Mesenchymal stem cell (in vitro differentiated cells and primary cell): ENCODE measurements around the gene HNRNPM.

ENCODE experiments used
- DNase-seq: peaks from one replicate; pipeline ENCODE4 v3.0.0-alpha.2; 2013
- H2AFZ ChIP-seq: one replicate; pipeline ENCODE4 v1.6.1; 2013; ENCODE audit warnings: low read depth, mild to moderate bottlenecking, control low read depth, inconsistent platforms, low read length, moderate library complexity
- H2AK5ac ChIP-seq: 2 replicates; pipeline ENCODE4 v1.6.1; 2013; ENCODE audit warnings: low read length, moderate library complexity, mild to moderate bottlenecking, inconsistent platforms; ENCODE audit not compliant: severe bottlenecking
- H2BK120ac ChIP-seq: one replicate; pipeline ENCODE4 v1.6.1; 2013; ENCODE audit warnings: low read depth, mild to moderate bottlenecking, inconsistent platforms, low read length, moderate library complexity
- H2BK12ac ChIP-seq, 2 experiments: one replicate each; pipeline ENCODE4 v1.6.1; 2013; ENCODE audit warnings: inconsistent platforms in 2 of 2, low read length in 2 of 2, mild to moderate bottlenecking in 2 of 2, moderate library complexity in 2 of 2, control low read depth in 1 of 2
- H2BK15ac ChIP-seq: one replicate; pipeline ENCODE4 v1.6.1; 2013; ENCODE audit warnings: mild to moderate bottlenecking, low read depth, inconsistent platforms; ENCODE audit not compliant: poor library complexity, severe bottlenecking
- H2BK5ac ChIP-seq: 2 replicates; pipeline ENCODE4 v1.6.1; 2013; ENCODE audit warnings: low read depth, mild to moderate bottlenecking, low read length, control low read depth, inconsistent platforms; ENCODE audit not compliant: poor library complexity, severe bottlenecking
- H3K14ac ChIP-seq, 2 experiments: one replicate each; pipeline ENCODE4 v1.6.1; 2013; ENCODE audit warnings: inconsistent platforms in 2 of 2, low read length in 2 of 2, control low read depth in 1 of 2, mild to moderate bottlenecking in 1 of 2, moderate library complexity in 1 of 2
- H3K18ac ChIP-seq, 2 experiments: one replicate each; pipeline ENCODE4 v1.6.1; 2013; ENCODE audit warnings: inconsistent platforms in 2 of 2, low read length in 2 of 2, control low read depth in 1 of 2, low read depth in 1 of 2, mild to moderate bottlenecking in 1 of 2
- H3K23ac ChIP-seq, 2 experiments: one replicate each; pipeline ENCODE4 v1.6.1; 2013; ENCODE audit warnings: inconsistent platforms in 2 of 2, low read length in 2 of 2, mild to moderate bottlenecking in 2 of 2, moderate library complexity in 2 of 2, control low read depth in 1 of 2
- H3K27ac ChIP-seq: 2 replicates; pipeline ENCODE4 v1.5.1; 2013; ENCODE audit warnings: mild to moderate bottlenecking, moderate library complexity, low read length, control low read depth, inconsistent platforms; ENCODE audit not compliant: poor library complexity, severe bottlenecking
- H3K27me3 ChIP-seq, 2 experiments: 2 replicates each; pipeline versions ENCODE4 v1.6.1 to v1.7.0; 2013; ENCODE audit warnings: low read length in 2 of 2, mild to moderate bottlenecking in 2 of 2, moderate library complexity in 2 of 2, control low read depth in 1 of 2, inconsistent platforms in 1 of 2; ENCODE audit not compliant: control insufficient read depth in 1 of 2, insufficient read depth in 1 of 2
- H3K36me3 ChIP-seq, 2 experiments: 2 replicates each; pipeline versions ENCODE4 v1.6.1 to v1.7.0; 2013; ENCODE audit warnings: low read length in 2 of 2, control low read depth in 1 of 2, inconsistent platforms in 1 of 2, low read depth in 1 of 2, mild to moderate bottlenecking in 1 of 2; ENCODE audit not compliant: insufficient read depth in 2 of 2, control insufficient read depth in 1 of 2
- H3K4ac ChIP-seq, 2 experiments: one replicate each; pipeline ENCODE4 v1.6.1; 2013; ENCODE audit warnings: inconsistent platforms in 2 of 2, low read length in 2 of 2, mild to moderate bottlenecking in 2 of 2, moderate library complexity in 2 of 2, control low read depth in 1 of 2, low read depth in 1 of 2
- H3K4me1 ChIP-seq: 2 replicates; pipeline ENCODE4 v1.6.1; 2013; ENCODE audit warnings: low read depth, low read length, control low read depth; ENCODE audit not compliant: control insufficient read depth, insufficient read depth
- H3K4me2 ChIP-seq: 2 replicates; pipeline ENCODE4 v1.6.1; 2013; ENCODE audit warnings: low read length, mild to moderate bottlenecking, inconsistent platforms; ENCODE audit not compliant: poor library complexity, severe bottlenecking
- H3K4me3 ChIP-seq, 2 experiments: 2 replicates each; pipeline versions ENCODE4 v1.5.1 to v1.7.0; 2013; ENCODE audit warnings: low read length in 2 of 2, mild to moderate bottlenecking in 2 of 2, control low read depth in 1 of 2, low read depth in 1 of 2; ENCODE audit not compliant: insufficient read depth in 1 of 2
- H3K79me1 ChIP-seq: replicated peaks from 2 replicates; pipeline ENCODE4 v1.6.1; 2013; ENCODE audit warnings: mild to moderate bottlenecking, control low read depth, low read length, inconsistent platforms; ENCODE audit not compliant: poor library complexity, severe bottlenecking
- H3K9ac ChIP-seq: 2 replicates; pipeline ENCODE4 v1.7.0; 2013; ENCODE audit warnings: mild to moderate bottlenecking, low read length, moderate library complexity
- H3K9me3 ChIP-seq: 2 replicates; pipeline ENCODE4 v1.7.0; 2013; ENCODE audit warnings: mild to moderate bottlenecking, low read length; ENCODE audit not compliant: control insufficient read depth
- H4K8ac ChIP-seq: one replicate; pipeline ENCODE4 v1.6.1; 2013; ENCODE audit warnings: inconsistent platforms, mild to moderate bottlenecking, low read length, moderate library complexity
- H4K91ac ChIP-seq: one replicate; pipeline ENCODE4 v1.6.1; 2013; ENCODE audit warnings: mild to moderate bottlenecking, low read length, inconsistent platforms
- WGBS: methylation state at CpG from one replicate; pipeline ENCODE4 v1.1.7; 2013; ENCODE audit warnings: mixed read lengths; 5-methylcytosine and 5-hydroxymethylcytosine counted together

The HNRNPM gene

DNA sequence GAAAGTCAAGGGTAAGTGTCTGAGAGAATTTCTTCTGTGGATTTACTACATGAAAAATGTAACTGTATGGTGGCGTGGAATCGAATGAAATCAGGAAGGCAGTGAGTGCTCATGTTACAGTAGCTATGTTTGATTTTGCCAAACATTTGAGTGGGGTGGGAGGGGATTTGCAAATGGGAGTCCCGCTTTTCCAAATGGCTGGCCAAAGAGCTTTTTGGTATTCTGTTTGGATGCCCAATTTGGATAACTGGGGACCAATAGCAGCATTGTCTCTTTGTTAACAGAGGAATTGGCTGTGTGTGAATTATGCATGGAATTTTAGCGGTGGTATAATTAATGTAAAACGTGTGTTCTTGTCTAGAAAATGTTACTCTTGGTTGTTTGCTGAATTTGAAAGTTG, 17.8 kb downstream of the HNRNPM start:
- Histone ChIP-seq H3K36me3 (peaks cover 29 to 63% of the 10 kb centered on the region in 2 experiments), H3K9ac (no peak overlapping the region), H3K23ac (no peak overlapping the region), H2BK12ac (no peak overlapping the region), H3K4me1 (peaks cover 9% of the 10 kb centered on the region), H3K4ac (no peak overlapping the region), H3K14ac (no peak overlapping the region), H3K27me3 (no peaks in the 10 kb centered on the region), H2BK120ac (no peak overlapping the region), H3K27ac (no peak overlapping the region), H4K8ac (no peak overlapping the region), H3K4me2 (no peak overlapping the region), H2BK5ac (no peak overlapping the region), H3K9me3 (no peaks in the 10 kb centered on the region), H2AFZ (no peak overlapping the region), H2AK5ac (no peak overlapping the region), H3K4me3 (no peak overlapping the region), H4K91ac (no peak overlapping the region), H3K79me1 (peaks cover 4% of the 10 kb centered on the region), H2BK15ac (no peak overlapping the region), H3K18ac (no peak overlapping the region)
- WGBS, result 92% methylated on average over 5 of the region's 5 CpGs
- DNase-seq, result no peak

DNA sequence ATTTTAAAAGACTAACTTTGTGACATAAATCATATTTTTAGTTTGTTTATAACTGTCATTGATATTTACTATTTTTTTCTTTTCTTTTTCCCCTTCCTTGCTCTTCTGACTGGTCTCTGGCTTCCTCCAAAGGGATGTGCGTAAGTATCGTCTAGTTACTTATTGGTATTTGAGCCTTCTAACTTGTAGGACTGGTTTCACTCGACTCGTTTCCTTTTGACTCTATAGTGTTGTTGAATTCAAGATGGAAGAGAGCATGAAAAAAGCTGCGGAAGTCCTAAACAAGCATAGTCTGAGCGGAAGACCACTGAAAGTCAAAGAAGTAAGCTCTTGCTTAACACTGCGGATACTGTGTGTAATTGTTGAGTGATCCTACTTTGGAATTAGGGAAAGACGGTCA, 18.6 kb downstream of the HNRNPM start:
- WGBS, result 96% methylated on average over 8 of the region's 8 CpGs
- Histone ChIP-seq H3K4me1 (peaks cover 8% of the 10 kb centered on the region), H3K27ac (no peak overlapping the region), H4K8ac (no peak overlapping the region), H3K23ac (no peak overlapping the region), H2BK120ac (no peak overlapping the region), H3K79me1 (peaks cover 4% of the 10 kb centered on the region), H3K9ac (no peak overlapping the region), H3K9me3 (no peaks in the 10 kb centered on the region), H3K18ac (no peak overlapping the region), H2BK15ac (no peak overlapping the region), H3K14ac (no peak overlapping the region), H3K36me3 (peaks cover 30 to 63% of the 10 kb centered on the region in 2 experiments), H2BK5ac (no peak overlapping the region), H3K4ac (no peak overlapping the region), H4K91ac (no peak overlapping the region), H3K4me3 (no peak overlapping the region), H3K4me2 (no peak overlapping the region), H2AFZ (no peak overlapping the region), H3K27me3 (no peaks in the 10 kb centered on the region), H2BK12ac (no peak overlapping the region), H2AK5ac (no peak overlapping the region)
- no peak for DNase-seq

DNA sequence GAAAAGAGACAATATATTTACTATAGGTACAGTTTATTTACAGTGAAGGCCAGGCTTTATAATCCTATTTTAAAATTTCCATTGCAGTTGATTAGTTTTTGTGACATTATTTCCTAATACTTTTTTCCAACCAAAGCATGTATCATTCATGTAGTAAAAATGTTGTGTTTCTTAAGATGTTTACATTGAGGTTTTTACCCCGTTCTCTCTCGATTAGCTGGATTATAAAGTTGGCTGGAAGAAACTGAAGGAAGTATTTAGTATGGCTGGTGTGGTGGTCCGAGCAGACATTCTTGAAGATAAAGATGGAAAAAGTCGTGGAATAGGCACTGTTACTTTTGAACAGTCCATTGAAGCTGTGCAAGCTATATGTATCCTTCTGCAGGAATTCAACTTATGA, 21.2 kb downstream of the HNRNPM start:
- Histone ChIP-seq H2AFZ (no peak overlapping the region), H4K8ac (no peak overlapping the region), H2BK120ac (no peak overlapping the region), H3K27ac (no peak overlapping the region), H4K91ac (no peak overlapping the region), H3K14ac (no peak overlapping the region), H3K79me1 (peaks cover 14% of the 10 kb centered on the region), H2BK5ac (no peak overlapping the region), H3K23ac (no peak overlapping the region), H2BK12ac (no peak overlapping the region), H3K18ac (no peak overlapping the region), H3K4me3 (no peak overlapping the region), H2BK15ac (no peak overlapping the region), H3K9ac (no peak overlapping the region), H2AK5ac (no peak overlapping the region), H3K4me1 (peaks cover 2% of the 10 kb centered on the region), H3K4ac (no peak overlapping the region), H3K4me2 (no peak overlapping the region), H3K27me3 (no peaks in the 10 kb centered on the region), H3K9me3 (no peaks in the 10 kb centered on the region), H3K36me3 (peaks cover 52 to 86% of the 10 kb centered on the region in 2 experiments)
- DNase-seq, result peak; percentile 87
- 66% methylated on average over 4 of the region's 4 CpGs for WGBS

DNA sequence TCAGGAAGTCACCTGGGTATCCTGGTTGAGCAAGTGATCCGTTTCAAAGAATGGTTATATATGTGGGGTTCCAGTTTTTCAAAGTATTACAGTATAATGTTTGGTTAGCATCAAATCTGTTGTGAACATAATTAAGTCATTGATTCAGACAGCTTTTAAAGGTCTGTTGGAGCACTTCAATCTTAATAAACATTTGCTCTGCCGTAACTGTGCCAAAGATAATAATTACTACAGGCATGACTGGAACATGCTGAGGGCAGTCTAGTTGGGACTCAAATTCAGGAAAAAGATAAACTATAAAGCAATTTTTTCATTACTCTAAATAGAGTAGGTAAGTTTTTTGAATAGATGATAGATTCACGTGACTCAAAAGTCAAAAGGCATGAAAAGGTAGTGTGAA, 23.3 kb downstream of the HNRNPM start:
- Histone ChIP-seq H3K79me1 (peaks cover 24% of the 10 kb centered on the region), H2AFZ (no peak overlapping the region), H3K4me1 (no peaks in the 10 kb centered on the region), H3K4ac (no peak overlapping the region), H2BK12ac (no peak overlapping the region), H3K18ac (no peak overlapping the region), H2BK120ac (no peak overlapping the region), H3K9ac (no peak overlapping the region), H4K8ac (no peak overlapping the region), H3K14ac (no peak overlapping the region), H2AK5ac (no peak overlapping the region), H3K4me3 (no peak overlapping the region), H3K23ac (no peak overlapping the region), H3K4me2 (no peak overlapping the region), H3K9me3 (no peaks in the 10 kb centered on the region), H3K36me3 (peaks cover 68 to 98% of the 10 kb centered on the region in 2 experiments), H3K27me3 (no peaks in the 10 kb centered on the region), H3K27ac (no peak overlapping the region), H2BK5ac (no peak overlapping the region), H4K91ac (no peak overlapping the region), H2BK15ac (no peak overlapping the region)
- WGBS, result 92% methylated on average over 1 of the region's 3 CpGs
- no peak for DNase-seq
